HG02852 (cell line): ENCODE results near the gene ADRA2A.

Source experiments
- ATAC-seq: cut with Tn5 transposase; IDR thresholded peaks from one replicate; pipeline ENCODE4 v1.9.1; 2021; ENCODE audit warnings: mild to moderate bottlenecking, moderate library complexity; ENCODE audit not compliant: unreplicated experiment

ADRA2A gene

DNA sequence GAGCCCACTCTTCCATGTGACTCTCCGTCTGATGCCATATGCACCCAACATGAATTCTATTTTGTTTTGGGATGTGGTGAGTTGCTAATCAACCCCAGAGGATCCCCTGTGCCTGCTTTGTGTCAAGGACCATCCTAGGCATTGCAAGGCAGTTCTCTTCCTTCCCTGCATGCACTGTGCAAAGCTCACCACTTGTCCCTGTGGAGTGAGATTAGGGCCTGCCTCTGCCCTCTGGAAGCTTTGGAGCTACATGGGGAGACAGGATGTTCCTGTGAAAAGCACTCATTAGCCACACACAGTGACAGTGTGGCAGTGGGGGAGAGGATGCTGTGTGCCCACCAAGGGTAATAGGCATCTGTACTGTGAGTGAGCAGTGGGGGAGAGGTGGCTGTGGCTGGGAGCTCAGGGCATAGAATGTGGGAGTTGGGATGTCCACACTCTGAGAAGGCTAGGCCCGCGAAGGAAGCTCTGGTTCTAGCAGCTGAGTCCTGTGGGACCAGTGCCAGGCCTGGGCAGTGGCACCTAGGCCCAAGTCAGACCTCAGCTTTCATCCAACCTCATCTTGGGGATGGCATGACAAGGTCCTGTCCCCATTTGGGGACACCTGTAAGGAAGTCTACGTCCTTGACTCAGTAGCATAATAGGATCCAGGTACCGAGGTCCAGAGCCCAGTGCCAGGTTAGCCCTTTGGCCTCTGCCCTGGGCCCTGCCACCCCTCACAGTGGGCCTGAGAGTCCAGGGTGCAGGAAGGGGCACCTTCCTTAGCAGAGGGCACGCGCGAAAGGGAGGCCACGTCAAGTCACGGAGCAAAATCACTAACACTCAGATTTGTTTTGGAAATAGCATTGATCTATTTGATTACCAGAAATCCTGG lies 6.6 kb downstream of the ADRA2A start:
- no peak for ATAC-seq

DNA sequence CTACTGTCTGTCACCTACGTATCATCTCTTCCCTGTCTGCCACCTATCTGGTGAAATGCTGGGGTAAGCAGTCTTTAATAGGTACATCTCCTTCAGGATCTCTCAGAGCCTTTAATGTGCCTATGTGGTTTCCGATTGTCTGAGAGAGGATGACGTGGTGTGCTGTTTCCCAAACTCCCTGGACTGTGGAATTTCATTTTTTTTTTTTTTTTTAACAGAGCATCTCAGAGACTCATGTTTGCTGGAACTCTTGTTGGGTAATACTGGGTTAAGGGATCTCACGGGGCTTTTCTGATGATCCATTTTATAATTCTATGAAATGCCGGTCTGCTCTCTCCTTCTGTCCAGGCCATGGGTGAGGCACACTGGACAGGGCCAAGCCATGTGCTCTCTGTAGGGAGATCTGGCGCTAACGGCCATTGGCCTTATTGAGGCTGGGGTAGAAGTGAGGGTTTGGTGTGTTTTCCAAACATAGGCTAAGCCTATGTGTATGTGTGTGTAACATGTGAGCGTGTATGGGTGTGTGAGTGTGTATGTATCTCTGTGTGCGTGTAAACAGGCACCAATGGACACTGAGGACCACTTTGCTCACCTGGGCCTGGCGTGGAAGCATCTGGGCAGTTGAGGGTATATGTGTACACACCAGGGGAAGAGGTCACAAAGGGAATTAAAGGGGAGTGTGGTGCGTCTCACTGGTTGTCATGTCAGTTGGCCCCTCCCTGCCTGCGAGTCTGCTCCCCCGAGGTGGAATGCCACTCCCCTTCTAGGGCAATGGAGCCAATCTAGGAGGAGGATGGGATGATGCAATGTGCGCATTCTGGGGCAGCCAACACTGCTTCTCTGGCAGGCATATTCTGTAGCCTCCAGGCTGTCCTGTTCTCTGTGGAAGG lies 7.8 kb downstream of the ADRA2A start:
- no peak for ATAC-seq

DNA sequence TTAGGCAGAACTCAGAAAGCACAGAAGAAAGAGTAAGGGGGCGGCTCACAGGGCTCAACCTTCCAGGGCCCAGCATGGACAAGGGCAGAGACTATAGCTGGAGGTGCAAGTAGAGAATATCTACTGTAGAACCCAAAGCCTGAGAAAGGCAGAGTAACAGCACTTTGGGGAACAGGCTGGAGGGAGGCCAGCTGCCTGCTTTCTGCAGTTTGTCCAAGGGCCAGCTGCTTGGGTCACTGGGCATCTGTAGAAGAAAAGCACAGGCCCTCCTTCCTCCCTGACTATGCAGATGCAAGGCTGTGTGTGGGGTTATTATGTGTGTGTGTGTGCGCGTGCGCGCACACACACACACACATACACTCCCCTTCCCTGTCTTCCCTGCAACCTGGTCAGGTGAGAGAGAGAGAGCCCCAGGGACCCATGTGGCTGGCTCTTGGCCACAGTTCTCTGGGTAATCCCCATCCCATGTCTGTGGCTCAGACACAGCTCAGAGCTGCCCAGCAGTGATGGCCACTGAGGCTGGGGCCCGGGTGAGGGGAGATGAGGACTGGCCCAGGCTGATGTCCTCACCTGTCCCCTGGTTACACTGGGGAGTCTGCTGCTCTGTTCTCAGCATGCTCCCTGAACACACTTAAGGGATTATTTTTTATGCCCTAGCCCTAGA lies 9.0 kb downstream of the ADRA2A start:
- ATAC-seq: no peak

DNA sequence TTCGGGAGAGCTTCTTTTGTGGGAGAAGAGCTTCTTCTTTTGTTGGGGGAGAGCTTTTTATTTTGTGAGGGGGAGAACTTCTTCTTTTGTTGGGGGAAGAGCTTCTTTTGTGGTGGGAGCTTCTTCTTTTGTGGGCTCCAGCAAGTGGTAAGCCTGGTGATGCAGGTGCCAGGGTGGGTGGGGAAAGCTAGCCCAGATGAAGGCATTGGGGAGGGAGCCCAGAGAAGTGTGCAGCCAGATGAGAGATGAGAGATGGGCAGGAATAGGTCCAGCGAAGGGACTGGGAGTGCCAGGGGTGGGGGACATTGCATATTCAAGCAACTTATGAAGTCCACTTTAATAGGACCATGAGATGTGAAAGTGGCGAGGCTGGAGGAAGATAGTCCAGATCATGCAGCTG lies 9.7 kb downstream of the ADRA2A start:
- ATAC-seq: no peak

DNA sequence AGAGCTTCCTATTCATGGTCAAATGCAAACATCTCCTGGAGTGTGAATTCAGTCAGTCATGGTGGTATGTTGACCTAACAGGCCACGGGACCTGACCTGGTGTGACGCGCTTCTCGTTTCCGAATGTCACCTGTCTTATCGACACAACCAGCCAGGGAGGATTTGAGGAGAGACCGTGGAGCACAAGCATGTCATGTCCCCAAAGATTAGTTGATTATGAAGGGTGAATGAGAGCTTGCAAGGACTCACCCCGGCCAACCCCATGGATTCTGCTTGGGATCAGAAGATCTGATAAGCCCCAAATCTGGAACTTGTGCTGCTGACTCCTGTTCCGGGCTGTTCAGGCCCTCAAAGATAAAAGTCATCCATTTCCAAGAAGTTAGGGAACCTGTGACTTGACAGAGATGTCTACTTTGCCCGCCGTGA lies 10.5 kb downstream of the ADRA2A start:
- no peak for ATAC-seq

DNA sequence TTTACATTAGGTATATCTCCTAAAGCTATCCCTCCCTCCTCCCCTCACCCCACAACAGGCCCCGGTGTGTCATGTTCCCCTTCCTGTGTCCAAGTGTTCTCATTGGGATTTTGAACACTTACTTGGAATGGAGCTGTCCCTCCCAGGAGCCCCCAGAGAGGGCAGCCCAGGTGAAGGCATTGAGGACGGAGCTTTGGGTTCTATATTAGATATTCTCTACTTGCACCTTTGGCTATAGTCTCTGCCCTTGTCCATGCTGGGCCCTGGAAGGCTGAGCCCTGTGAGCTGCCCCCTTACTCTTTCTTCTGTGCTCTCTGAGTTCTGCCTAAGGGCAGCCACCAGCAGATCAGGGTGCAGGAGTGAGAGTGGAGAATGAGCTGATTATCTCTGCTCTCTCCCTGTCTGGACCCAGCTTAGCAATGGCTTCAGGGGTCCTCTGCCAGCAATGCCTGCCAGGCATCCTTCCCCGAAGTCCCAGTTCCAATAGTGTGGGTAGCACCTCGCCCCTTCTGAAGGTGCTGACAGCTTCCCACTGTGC lies 11.2 kb downstream of the ADRA2A start:
- no peak for ATAC-seq

DNA sequence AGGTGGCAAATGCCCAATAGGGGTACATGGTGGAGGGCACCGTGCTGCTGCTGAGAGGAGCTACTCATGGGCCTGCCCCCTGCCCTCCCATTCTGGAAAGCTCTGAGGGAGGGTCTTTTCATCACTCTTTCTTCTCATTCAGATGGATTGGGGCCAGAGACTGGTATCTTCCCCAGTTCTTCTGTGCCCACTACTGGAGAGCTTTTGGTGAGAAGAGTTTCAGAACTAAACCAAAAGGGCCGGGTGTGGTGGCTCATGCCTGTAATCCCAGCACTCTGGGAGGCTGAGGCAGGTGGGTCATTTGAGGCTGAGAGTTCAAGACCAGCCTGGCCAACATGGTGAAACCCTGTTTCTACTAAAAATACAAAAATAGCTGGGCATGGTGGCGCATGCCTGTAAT lies 12.5 kb downstream of the ADRA2A start:
- no peak for ATAC-seq

DNA sequence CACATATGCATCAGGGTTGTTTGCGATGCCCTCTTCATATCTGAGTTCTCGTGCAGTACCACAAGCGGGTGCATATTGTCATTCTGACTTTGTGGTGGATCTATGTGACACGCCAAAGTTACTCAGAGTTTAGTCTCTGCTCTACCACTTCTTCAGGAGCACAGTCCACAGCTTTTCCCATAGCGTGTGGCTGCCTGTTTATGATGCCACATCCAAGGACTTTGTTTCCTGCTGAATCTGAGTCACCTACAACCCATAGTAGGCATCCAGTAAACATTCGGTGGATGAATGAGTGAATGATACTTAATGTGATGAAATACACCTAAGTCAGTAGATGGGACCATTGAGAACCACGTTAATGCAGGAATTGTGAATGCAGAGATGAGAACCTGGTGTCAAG lies 15.0 kb downstream of the ADRA2A start:
- ATAC-seq: no peak

DNA sequence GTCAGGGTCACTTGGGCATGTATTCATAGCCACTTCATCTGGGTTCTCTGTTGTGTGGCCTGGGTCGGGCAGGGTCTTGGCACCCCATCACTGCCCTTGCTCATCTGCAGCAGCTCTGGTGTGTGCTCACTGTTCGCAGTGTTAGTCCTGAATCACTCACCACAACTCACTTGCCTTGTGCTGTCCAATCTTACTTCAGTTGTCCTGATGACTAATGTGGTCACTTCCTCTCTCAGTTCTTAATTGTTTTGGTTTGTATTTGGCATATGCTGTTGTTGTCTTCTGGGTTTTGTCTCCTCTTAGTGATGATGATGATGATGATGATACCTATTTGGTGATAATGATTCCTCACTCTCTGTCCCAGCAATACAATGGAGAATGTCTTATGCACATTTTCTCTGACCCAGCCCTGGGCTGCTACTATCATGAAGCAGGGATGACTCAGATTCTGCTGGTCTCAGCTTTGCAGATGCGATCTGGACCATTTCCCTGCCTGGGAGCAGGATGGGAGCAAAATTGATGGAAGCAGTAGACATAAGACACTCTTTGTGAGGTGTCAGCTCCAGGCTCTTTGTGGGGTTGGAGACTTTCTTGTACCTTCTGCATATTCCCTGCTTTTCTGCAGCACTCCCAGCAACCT lies 17.0 kb downstream of the ADRA2A start:
- no peak for ATAC-seq

DNA sequence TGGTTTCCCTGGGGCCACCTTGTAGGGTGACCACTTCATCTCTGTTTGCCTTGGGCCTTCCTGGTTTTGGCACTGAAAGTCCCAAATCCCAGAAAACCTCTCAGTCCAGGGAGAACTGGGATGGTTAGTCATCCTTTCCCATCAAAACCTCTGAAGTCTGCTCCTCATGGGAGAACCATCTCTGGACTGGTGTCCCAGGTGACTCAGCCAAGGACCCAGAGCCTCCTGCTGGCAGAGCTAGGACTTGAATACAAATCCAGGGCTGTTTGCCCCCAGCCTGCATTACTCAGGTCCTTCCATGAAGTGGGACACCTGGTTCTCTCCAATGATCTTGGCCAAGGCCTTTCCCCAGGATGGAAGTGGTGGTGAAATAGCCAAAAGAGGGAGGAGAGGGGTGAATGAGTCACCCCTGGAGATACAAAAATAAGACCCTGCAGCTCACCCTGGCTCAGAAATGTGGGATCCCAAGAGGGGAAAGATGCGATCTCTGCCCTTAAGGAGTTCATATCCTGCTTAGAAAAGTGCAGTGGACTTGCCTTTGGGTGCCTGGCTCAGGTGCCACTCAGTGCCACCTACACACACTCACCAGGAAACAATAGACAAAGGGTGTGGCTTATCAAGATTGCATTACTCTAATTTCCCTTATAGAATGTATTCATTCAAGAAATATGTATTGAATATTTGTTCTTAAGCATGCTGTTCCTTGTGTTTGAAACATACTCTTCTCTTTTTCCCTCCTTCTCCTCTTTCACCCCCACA lies 22.0 kb downstream of the ADRA2A start:
- no peak for ATAC-seq

DNA sequence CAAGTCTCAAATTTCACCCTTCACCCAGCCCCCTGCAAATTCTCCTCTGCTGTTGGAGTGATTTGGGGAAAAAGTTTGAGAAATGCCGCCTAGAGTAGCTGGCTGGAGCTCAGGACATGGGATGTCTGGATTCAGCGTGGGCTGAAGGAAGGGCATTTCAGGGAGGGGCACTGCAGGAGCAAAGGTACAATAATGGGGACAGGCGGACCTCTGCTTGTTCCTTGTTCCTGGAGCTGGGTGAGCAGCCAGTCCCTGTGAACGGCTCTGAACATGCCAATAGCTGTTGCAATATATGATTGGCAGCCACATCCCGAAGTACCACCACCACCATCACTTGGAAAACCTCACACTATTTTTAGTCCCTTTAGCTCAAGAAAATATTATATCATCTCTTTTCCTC lies 23.4 kb downstream of the ADRA2A start:
- ATAC-seq: no peak

DNA sequence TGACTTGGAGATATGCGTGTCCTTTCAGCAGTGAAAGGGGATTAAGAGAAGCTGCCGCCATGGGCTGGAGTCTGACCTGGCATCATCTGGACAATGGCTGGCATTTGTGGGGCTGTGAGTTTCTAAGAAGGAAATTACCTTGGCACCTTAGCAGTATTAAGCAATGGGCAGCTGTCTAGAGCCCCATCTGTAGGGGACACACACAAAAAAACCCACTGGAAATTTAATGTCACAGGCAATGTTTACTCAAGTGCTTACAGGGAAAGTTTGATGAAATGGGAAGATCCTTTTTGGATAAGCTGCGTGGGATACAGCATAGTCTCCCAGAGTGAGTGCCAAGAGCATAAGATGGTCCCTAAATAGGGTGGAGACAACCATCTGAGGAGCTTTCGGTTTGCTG lies 25.0 kb downstream of the ADRA2A start:
- no peak for ATAC-seq

DNA sequence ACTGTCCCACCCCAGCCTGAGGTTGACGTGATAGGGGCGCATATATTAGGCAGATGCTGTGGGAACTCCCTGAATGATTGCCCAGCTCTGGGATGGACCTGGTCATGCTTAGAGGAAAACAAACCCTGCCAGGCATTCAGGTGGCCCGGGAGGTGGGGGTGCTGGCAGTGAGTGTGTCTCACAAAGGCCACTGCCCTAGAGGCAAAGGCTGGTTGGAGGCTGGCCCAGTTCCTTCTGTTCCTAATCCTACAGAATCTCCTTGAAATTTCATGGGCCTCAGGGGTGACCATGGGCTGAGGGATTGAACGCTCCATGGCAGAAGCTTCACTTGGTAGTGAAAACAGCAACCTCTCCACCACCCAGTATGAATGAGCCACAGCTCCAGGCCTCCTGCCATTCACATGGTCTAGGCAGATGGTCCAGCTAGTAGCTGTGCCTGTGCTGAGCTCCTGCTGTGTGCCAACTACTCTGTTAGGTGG lies 25.6 kb downstream of the ADRA2A start:
- ATAC-seq: no peak

DNA sequence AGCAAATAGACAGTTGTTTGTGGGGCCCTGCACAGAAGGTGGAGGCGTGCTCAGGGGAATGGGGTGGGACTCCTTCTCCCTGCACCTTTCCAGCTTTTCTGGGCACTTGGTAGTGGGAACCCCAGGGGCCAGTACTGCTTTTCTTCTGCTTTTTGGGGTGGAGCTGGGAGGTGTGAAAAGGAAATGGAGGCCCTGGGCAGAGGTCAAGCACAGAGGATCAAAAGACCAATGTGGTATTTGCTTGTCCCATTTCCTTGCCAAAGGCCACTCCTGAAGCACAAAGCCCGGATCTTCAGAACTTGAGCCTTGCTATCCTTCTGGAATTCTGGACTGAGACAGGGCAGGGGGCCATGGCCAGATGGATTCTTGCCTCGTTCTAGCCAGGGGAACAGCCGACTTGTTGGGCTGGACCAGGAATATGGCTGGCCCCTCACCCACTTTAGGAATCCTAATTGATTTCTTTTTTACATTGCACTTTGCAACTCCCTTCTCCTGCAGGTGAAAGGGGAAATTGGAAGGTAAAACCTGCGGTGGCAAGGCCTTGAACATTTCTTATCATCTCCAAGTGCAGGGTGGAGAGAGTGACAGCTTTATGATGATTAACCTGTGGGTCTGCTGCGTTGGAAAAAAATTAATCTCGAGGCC lies 26.5 kb downstream of the ADRA2A start:
- ATAC-seq: no peak

DNA sequence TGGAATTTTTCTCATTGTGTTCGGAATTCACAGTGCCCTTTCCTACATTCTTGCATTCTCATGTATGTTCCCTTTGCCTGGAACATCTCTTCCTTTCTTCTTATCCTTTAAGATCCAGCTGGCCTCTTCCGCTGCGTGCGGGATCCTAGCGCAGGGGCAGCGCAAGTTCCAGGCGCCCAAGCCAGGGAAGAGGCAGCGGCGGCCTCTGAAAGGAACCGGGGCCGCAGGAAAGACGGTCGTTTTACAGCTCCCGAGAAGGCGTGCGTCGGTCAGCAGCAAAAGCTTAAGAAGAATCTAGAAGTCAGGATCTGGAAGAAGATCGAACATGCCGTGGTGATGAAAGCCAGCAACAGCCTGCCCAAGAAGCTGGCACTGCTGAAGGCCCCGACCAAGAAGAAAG lies 28.0 kb downstream of the ADRA2A start:
- no peak for ATAC-seq

DNA sequence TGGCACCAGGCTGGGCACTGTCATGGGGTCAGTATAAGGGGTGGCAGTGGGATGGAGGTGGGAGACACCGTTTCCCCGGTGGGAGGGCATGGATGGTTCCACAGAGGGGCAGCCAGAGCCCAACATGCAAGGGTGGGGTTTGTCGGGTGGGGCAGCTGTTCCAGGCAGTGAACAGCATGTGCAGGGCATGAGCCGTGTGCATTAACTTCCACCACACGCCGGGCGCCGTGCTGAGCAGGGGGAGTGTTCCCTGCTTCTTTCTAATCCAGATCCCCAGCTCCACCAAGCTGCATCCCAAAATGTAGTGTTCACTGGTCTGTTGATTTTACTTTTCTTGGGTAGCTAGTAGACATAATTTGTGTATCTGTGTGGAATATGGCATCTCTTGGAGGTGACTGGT lies 29.3 kb downstream of the ADRA2A start:
- ATAC-seq: no peak

DNA sequence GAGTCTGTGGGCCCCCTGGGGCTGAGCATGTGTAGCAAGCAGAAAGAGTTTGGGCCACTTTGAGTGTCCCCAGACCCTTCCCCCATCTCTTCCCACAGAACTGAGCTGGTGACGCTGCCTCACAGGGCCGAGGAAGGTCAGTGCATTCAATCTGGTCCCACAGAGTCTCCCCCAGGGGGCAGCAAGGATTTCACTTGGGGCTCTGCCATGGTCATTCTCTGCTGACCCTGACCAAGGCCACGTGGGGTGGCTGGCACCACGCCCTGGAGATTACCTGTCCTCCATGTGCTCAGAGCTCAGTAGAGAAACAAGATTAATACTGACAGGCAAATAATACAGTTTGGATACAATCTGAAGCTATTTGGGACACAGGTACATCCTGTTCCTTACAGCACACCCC lies 30.2 kb downstream of the ADRA2A start:
- ATAC-seq: no peak

DNA sequence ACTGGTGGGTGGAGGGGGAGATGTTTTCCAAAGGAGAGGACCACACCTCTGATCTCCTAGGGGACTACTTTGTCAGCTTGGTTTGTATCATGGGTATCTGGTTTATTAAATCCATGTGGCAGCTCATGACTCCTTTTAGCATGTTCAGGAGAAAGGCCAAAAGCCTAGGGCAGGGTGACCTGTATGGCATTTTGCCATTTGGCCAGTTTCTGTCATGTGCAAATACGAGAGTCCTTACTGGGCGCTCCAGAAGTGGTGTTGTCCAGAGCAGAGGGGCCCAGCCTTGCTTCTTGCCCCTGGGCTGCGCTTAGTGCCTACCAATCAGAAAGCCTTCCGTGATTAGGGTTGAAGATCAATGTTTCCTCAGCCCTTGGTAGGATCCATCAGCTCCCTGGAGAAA lies 31.0 kb downstream of the ADRA2A start:
- no peak for ATAC-seq

DNA sequence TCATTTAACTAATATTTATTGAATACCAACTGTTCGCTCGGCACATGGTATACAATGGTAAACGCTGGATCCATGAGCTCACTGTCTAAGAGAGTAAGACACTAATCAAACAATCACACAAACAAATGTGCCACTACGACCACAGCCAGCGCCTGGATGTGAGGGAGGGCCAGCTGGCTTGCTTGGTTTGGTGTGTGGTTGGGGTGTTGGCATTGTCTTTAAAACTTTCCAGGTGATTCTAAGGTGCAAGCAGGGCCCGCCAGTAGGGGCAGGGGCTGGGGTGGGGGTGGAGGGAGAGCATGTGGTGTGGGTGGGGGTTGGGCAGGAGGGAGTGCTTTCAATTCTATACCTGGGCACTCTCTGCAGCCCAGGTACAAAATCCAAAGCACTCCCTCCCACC lies 31.6 kb downstream of the ADRA2A start:
- no peak for ATAC-seq
